Stimulated activated CD4-positive, alpha-beta T cell treated with anti-CD3 and anti-CD28 coated beads, Interleukin-1b, Interleukin-23, amount 100 ng/mL, for 4 hours (primary cell): ENCODE data around the gene LRMDA.

ENCODE experiments used
- DNase-seq, 2 donors: peaks; one replicate each; pipeline ENCODE4 v3.0.0-alpha.2; 2020; ENCODE audit warnings: low read depth in 2 of 2

The LRMDA gene

DNA sequence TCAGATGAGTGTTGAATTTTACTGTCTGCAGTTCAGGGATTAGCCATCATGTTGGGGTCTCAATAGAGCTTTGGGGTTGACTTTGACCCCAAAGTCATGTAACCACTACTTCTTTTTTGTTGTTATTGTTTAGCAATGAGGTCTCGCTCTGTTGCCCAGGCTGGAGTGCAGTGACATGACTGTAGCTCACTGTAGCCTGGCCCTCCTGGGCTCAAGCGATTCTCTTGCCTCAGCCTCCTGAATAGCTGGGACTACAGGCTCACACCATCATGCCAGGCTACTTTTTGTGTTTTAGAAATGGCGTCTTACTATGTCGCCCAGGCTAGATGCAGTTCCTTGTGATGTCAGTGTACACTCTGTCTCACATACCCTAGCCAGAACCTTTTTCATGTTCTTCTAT lies 598.4 kb downstream of the LRMDA start:
- no peak for DNase-seq

DNA sequence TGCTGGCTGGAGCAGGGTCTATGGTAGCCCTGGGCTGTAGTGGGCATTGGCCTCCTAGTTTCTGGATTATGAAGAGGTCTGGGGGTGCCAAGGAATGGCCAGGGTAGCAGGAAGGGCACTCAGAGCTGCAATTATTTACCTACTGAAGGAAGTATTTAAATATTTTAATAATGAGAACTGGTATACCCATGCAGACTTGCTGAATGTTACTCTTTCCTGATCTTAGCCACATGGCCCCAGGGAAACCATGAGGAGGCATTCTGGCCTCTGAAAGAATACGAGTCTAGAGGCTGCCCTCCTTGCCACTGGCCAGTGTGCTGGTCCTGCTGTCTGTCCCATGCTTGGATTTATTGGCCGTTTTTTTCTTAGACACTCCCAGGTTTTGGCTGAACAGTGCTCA lies 599.7 kb downstream of the LRMDA start:
- DNase-seq = no peak

DNA sequence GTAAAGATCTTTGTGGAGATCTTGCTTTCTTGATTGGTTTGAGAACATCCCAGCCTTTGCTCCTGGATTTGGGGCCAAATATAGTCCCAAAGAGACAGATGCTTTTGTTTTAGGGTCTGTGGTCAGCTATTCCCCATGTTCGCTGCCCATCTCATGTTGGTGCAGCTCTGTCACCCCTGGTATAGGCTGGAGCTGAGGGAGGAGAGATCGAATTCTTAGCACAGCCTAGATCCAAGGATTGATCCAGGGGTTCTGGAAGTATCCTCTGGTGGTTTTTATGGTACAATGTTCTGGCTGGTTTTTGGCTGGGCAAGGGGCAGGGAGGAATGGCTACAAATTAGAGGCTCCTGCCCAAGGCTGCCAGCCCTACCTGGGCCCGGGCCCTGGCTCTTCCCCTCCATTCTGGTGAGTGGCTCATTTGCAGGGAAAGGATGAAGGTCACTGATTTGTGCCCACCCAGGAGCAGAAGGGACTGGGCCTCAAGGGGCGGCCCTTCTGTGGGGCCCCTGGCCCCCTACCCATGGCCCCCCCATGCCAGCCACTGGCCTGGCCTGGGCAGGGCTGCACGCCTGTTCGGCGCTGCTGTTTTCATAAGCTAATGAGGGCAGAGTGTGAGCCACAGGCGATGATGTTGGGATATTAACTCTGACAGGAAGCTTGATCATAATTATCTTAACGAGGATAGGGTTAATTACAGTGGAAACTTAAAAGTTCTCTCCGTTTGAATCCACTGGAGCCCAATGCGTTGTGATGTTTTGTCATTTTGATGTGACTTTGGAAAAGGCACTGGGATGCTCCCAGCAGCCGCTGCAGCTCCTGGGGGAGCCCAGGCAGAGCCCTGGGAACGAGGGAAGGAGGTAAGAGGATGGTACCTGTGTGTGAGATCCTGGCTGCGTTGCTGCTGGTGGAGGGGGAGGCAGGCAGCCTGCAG lies 600.6 kb downstream of the LRMDA start:
- no peak for DNase-seq

DNA sequence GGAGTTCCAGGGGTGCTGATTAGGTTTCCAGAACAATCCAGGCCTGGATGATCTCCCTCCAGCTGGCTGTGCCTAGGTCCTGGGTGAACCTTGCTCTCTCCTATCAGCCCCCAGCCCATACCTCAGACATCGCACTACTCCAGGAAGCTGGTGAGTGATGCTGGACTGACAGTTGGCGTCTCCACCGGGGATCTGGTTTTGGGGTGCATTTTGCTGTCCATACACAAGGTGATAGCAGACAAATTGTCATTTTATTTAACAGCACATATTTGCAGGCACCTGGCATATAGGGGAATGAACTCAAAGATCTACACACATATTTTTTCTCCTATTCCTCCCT lies 601.2 kb downstream of the LRMDA start:
- DNase-seq = no peak

DNA sequence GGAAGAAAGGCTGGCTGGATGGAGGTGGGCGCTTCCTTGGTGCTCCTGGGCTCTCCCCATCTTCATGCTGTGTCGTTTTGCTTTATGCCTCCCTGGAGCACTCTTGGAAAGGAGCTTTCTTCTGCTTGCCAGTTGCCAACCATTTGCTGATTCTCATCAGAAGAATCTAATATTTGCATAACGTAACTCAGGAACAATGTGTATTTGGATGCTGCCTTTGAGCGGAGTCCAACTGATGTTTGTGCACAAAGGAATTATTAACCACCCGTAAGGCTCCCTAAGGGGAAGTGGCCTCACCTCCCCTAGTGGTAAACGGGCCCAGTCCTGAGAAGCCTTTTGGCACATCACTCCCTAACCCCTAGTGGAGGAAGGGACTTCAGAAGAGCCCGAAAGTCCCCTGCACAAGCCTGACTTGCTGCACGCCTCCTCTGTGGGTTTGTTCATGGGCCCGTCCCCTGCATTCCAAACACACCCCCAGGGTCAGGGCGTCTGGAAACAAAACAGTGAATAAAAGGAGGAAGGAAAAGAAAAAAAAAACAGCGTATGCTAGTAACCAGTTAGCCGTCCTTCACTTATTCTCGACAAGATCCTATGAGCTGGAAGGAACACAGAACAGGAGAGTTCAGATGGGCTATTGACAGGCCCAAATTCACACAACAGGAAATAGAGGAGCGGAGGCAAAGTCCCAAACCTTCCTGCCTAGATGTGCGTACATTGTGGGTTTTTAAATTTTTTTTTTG lies 602.2 kb downstream of the LRMDA start:
- no peak for DNase-seq

DNA sequence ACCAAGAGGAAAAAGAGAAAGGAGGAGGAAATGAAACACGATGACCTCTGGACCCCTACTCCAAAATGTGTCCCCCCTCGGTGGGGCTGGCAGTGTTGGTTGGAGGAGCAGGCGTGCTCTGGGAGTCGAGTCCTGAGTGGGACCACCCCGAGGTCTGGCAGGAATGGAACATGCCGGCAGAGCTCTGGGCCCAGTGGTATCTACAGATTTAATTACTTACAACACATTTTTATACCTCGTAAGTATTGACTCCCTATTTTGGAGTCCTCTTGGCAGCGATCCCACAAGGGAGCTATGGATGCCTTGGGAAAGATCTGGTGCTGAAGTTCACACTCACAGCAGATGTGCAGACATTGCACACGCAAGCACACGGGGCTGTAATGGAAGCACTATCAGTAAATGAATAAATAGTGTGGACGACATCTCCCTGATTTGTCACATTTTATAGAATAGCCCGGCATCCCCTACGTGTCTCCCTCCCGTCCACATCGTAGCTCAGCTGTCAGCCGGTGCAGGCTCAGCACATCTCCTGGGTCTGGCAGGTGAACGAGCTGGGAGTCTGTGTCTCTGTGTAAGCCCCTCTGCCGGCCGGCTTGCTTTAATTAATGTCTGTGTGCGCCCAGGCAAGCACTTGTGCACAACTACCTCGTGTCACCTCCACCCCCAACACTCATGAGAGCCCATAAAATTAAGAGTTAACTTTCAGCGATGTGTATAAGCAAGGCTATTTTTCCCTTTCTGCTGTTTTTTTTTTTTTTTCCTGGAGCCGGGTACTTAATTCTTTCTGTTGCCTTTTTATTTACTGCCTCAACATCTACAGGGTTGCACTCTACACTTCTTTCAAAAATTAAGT lies 603.2 kb downstream of the LRMDA start:
- no peak for DNase-seq

DNA sequence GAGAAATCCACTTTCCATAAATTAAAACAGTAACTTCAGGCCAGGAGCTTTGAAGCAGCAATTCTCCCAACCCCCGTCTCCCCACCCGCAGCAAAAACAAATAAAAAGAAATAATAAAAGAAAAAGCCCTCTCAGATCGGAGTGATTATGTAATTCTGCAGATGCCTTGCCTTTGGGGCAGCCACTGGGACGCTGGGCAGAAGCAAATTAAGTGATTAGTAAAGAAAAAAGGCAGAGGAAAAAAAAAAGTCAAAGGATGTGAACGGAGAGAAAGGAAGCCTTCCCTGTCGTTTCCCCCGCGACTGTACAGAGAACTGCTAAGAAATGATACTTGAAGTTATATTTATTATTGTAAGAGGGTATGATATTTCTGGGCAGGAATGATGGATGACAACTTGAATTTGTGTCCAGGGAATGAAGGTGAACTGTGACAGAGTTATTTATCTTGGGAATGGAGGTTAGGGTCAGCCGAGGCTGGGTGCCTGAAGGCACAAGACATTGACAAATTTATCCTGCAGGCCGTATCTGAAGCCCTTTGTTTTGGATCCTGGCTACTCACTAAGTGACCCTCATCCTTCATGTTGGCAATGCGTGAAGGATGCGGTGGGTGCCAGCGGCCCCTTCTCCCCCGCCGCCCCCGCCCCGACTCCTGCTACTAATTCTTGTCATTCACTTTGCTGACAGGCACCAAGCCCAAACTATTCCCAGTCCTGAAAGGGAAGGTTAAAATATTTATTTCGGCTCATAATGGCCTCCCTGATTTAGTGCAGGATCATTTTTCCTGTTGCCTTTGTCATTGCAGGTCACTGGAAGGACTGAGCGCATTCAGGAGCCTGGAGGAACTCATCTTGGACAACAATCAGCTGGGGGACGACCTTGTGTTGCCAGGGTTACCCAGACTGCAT lies 604.0 kb downstream of the LRMDA start:
- no peak for DNase-seq

DNA sequence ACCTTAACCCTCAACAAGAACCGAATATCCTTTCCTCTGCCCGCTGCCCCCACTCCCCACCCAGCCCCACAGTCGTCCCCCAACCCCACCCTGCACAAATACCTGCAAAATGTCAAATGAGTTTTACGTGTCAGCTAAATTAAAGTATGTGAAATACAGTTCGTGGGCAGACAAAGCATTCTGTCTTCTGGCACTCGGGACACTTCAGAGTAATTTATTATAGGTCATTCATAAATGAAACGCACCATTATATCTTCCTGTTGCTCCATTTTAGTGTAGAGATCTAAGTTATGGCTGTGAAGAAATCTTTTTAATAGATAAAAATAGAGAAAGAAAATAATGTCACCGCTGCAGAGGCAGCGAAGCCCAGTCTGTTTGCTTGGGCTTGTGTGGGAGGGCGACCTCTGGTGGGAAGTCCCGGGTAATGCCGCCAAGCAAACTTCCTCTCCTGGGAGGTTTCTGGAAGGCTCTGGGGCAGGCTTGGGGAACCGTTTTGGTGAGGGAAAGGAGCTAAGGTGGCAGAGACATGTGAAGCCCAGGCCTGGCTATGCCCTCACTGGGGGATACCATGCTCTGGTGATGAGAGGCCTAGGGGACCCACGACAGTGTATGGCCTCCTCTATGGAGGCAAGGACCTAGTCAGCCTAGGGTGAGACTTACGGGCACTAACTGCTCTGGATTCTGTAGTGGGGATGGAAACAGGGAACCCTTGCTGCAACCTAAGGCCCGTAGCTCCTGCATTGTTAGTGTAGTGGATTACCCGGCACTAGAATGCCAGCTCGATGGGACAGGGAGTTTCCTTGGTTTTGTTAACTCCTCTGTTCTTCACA lies 604.9 kb downstream of the LRMDA start:
- DNase-seq = peak; percentile 19 to 23

DNA sequence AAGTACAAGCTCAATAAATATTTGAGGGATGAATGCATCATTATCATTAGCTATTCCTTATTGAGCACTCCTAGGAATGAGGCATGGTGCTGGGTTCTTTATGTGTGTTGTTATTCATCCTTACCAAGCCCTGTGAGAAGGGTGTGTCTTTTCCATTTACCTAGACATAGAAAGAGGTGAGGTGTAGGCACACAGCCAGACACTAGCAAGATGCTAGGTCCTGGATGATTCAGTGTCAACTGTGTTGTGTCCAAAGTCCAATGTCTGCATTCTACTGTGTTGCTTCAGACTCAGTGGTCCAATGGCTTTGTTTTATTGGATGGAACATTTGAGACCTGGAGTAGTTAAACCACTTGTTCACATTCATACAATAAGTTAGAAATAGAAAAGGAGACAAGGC lies 605.5 kb downstream of the LRMDA start:
- DNase-seq = no peak

DNA sequence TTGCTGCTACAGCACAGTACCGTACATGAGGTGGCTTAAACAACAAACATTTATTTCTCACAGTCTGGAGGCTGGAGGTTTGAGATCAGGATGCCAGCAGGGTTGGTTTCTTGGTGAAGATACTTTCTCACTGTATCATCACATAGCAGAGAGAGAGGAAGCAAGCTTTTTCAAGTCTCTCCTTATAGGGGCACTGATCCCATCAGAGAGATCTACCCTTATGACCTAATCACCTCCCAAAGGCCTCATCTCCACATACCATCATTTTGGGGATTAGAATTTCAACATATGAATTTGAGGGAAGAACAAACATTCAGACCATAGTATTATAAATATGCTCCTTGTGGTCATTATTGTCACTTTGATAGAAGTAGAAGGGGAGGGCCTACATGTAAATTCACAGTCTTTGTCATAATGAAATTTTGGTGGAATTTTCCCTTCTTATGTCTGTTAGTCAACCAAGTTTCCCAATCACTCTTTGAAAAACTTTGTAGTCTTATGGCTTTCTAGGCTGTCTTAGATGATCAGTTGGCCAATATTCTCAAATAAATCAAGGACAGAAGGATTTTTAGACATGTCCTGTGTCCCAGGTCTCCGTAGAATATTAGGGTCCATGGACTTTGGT lies 606.2 kb downstream of the LRMDA start:
- no peak for DNase-seq

DNA sequence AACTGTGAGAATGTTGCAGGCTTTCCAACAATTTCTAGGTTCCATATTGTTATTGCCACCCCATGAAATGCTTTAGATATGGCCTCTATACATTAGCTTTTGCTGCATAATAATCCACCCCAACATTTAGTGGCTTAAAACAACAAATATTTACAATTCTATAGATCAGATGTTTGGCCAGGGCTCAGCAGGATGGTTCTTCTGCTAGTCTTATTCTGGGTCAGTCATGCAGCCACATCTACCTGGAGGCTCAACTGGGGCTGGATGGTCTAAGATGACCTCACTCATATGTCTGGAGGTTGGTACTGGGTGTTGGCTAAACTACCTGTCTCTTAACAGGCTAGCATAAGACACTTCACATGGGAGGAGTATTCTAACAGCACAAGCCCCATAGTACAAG lies 607.3 kb downstream of the LRMDA start:
- DNase-seq = no peak

DNA sequence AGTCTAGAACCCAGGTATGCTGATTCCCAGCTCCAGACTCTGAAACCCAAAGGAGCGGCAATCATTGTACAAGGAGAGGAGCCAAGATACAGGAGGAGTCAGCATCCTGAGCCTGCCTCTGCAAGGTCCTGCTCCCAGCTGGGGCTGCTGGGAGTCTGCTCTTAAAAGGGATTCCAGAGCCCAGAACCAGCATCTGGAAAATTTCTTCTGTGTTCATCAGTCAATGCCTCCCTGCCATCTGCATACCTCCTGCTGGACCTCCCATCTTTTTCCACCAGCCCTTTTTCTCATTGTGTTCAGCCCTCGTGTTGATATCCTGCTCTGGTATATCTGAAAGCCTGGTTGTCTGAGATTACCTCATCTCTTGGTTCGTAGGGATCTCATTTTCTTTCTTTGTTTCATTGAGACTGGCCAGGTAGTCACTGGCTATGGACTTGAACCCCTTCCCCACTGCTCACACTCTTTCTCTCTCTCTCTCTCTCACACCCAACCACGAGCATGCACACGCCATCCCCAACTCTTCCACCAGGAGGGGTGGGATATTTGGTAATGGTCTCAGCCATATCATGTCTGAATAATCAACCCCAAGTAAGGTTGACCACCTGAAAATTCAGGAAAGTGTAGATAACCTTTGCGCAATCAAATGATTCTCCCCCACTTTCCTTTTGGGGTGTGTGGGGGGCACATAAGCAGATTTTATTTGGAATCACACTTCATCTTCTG lies 608.8 kb downstream of the LRMDA start:
- DNase-seq = no peak

DNA sequence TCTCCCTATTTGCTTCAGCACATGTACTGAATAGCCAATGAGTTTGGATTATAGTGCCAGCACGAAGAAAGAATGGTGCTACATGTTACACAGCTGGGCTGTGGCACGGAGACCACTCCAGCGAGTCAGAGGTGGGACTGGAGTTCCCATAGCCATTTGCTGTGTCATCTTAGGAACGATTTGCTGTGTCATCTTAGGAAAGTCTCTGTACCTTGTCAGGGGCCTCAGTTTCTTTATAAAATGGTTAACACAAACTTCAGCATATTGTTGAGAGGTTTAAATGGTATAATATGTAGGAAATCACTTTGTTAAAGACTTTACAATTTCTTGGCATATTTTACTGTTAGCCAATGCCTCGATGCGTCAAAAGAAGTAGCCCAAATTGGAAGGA lies 609.4 kb downstream of the LRMDA start:
- DNase-seq = no peak

DNA sequence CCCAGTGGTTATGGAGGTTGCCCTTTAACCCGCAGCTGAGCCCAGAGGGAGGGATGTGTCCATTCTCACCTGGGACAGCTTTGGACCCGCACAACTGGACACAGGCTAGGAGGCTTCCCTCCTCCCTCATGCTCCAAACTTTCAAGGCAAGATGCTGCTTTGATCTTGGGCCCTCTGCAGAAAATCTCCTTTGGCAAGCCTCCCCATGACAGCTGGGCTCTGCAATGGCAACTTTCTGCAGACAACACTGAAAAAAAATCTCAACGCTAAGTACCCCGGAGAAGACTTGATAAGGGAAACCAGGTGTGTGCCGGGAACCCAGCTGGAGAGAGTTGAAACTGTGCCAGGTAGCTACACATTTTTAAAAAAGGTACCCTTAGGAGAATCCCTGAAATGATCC lies 610.1 kb downstream of the LRMDA start:
- DNase-seq = no peak

DNA sequence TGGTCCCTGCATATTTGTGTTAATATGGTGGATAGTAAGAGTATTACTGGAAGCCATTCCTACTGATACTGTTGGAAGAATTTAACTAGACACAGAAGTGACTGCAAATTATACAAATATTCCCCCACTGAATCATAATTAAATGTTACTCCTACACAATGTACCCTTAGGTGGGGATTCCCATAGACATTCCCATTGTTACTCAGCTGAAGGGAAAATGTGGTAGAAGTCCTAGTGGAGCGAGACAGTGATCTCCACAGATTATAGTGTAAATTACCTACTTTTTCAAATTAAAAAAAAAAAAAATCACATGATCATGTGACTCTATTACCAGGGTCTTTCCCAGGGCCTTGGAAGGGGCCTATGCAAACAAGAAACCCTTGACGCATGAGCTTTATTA lies 611.8 kb downstream of the LRMDA start:
- no peak for DNase-seq

DNA sequence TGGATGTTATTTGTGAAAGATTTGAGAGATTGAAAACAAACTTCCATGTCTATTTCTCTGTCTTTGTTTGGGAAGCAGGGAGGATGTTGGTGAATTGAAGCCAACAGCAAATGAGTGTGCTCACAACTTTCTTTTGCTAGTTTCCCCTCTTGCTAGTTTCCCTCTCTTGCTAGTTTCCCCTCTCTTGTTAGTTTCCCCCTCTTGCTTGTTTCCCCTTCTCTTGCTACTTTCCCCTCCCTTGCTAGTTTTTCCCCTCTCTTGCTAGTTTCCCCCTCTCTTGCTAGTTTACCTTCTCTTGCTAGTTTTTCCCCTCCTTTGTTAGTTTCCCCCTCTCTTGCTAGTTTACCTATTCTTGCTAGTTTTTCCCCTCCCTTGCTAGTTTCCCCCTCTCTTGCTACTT lies 613.3 kb downstream of the LRMDA start:
- DNase-seq = no peak

DNA sequence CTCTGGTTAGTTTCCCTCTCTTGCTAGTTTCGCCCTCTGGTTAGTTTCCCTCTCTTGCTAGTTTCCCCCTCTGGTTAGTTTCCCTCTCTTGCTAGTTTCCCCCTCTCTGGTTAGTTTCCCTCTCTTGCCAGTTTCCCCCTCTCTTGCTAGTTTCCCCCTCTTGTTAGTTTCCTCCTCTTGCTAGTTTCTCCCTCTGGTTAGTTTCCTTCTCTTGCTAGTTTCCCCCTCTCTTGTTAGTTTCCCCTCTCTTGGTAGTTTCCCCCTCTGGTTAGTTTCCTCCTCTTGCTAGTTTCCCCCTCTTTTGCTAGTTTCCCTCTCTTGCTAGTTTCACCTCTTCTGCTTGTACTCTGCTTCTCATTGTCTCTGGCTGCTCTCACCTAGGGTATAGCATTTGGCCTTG lies 613.8 kb downstream of the LRMDA start:
- no peak for DNase-seq

DNA sequence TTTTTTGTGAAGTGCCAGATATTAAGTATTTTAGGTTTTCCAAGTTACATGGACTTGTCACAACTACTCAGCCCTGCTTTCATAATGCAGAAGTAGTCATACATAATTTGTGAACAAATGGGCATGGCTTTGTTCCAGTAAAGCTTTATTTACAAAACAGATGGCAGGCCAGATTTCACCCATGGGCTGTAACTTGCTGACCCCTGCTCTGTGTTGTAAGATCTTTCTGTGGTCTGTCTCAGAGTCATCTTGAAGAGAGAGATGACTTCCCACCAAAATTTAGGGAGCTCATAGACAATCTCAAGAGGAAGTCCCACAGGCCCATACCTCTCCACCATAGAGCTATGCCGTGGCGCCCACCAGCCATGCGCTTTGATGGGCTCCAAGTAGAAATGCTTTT lies 616.1 kb downstream of the LRMDA start:
- DNase-seq = no peak

DNA sequence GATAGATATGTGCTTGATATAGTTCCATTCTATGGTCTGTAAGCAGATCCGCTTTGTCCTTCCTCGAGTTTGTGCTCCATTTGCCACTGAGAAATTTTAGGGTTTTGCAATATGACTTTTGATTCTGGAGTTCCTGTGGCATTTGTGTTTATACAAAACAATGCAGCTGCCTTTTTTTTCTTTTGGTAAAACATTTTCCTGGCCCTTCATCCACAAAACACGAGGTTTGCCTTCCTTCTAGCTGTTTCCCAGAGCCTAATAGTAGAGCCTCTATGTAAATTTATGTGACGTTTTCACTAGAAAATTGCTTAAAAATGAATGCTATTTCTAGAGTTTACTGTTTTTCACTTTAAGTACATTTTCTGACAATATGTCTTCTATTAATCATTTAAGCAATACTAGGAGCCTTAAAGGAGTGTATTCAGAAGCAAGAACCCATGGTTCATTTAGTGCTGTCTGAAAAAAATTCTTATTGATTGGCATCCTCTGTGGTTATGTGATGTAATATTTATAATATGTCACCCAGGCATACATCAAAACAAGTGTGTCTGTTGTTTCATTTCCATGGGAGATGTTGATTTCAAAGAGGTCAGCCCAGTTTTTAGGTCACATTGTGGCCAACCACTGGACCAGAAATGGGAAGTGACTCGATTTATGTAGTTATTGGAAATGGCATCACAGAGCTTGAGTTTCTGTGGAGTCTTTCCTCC lies 618.3 kb downstream of the LRMDA start:
- DNase-seq = no peak
